Activated CD8-positive, alpha-beta T cell treated with anti-CD3 and anti-CD28 coated beads for 36 hours (primary cell): ENCODE measurements around the gene CTXND1. TPM values are rescaled to one million over a fixed set of nuclear protein-coding genes. Genes with fewer than 3 reads are reported as not detected.

Experiments used
- ATAC-seq: fragments of 200-7000 bp; cut with Tn5 transposase; one replicate; pipeline ENCODE4 v1.10.0; 2021; ENCODE audit warnings: mild to moderate bottlenecking, moderate library complexity
- CTCF ChIA-PET: fragments of 350-600 bp; sonication (Branson Sonifier 250); formaldehyde crosslinking; loops from one replicate; lab custom pipeline; 2021; ENCODE audit warnings: antibody characterized with exemption; lab: Charles Lee
- POLR2A ChIA-PET: fragments of 350-600 bp; sonication (Branson Sonifier 250); formaldehyde crosslinking; loops from one replicate; lab custom pipeline; 2021; ENCODE audit warnings: antibody characterized with exemption; lab: Charles Lee
- DNase-seq: peaks from one replicate; pipeline ENCODE4 v3.0.0-alpha.2; 2020
- H3K27ac Mint-ChIP-seq: one replicate; pipeline ENCODE4 v1.8.0; 2021; ENCODE audit warnings: mild to moderate bottlenecking, mixed read lengths
- H3K27me3 Mint-ChIP-seq: one replicate; pipeline ENCODE4 v1.8.0; 2021; ENCODE audit warnings: mixed read lengths
- H3K36me3 Mint-ChIP-seq: one replicate; pipeline ENCODE4 v1.8.0; 2021; ENCODE audit warnings: low read depth, mixed read lengths
- H3K4me1 Mint-ChIP-seq: one replicate; pipeline ENCODE4 v1.8.0; 2021; ENCODE audit warnings: low read depth, mixed read lengths
- H3K4me3 Mint-ChIP-seq: one replicate; pipeline ENCODE4 v1.8.0; 2021; ENCODE audit warnings: mild to moderate bottlenecking, moderate library complexity, mixed read lengths
- H3K9me3 Mint-ChIP-seq: one replicate; pipeline ENCODE4 v1.8.0; 2021; ENCODE audit warnings: mixed read lengths
- intact Hi-C: fragments of 100-400 bp; cut with micrococcal nuclease; formaldehyde crosslinking; loops from one replicate; pipeline ENCODE4 v1.10.0; 2022
- total RNA-seq, 2 experiments: library from RNA; stranded (reverse); gene quantifications; one replicate each; pipeline ENCODE4 v1.2.3, GENCODE V29; 2021
- TF ChIP-seq, protein P1 (sequence below): fragments of 200-600 bp; IDR thresholded peaks from one replicate; pipeline ENCODE4 v1.8.0; 2022; ENCODE audit warnings: antibody characterized with exemption, mild to moderate bottlenecking

The CTXND1 gene
- total RNA-seq, 2 experiments from 2014 or later = not detected

DNA sequence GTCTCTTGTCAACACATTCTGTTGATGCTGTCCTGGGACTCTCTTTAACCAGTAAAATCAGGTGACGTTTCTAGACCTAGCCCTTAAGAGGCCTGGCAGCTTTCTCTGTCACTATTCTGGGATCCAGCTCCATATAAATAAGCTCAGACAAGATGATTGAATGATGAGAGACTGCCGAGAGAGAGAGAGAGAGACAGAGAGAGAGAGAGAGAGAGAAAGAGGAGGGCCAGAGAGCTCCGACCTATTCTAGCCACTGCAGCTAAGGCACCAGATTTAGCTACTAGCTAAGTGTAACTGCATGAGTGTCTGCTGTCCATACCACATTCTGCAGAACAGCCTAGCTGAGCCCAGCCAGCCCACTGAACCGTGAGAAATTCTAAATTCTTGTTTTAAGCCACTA lies 36.1 kb upstream of the CTXND1 start:
- TF ChIP-seq, protein P1, sequence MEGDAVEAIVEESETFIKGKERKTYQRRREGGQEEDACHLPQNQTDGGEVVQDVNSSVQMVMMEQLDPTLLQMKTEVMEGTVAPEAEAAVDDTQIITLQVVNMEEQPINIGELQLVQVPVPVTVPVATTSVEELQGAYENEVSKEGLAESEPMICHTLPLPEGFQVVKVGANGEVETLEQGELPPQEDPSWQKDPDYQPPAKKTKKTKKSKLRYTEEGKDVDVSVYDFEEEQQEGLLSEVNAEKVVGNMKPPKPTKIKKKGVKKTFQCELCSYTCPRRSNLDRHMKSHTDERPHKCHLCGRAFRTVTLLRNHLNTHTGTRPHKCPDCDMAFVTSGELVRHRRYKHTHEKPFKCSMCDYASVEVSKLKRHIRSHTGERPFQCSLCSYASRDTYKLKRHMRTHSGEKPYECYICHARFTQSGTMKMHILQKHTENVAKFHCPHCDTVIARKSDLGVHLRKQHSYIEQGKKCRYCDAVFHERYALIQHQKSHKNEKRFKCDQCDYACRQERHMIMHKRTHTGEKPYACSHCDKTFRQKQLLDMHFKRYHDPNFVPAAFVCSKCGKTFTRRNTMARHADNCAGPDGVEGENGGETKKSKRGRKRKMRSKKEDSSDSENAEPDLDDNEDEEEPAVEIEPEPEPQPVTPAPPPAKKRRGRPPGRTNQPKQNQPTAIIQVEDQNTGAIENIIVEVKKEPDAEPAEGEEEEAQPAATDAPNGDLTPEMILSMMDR = no peak
- H3K4me3 Mint-ChIP-seq = no peak overlapping the region
- H3K27me3 Mint-ChIP-seq = peaks cover 12% of the 10 kb centered on the region
- ChIA-PET CTCF (no interaction called here), POLR2A (no interaction called here)
- no peak overlapping the region for H3K27ac Mint-ChIP-seq
- H3K4me1 Mint-ChIP-seq = peaks cover 7% of the 10 kb centered on the region
- no peaks in the 10 kb centered on the region for H3K9me3 Mint-ChIP-seq
- H3K36me3 Mint-ChIP-seq = no peaks in the 10 kb centered on the region
- ATAC-seq (no peak), DNase-seq (no peak)
- intact Hi-C loops = no loop called here

DNA sequence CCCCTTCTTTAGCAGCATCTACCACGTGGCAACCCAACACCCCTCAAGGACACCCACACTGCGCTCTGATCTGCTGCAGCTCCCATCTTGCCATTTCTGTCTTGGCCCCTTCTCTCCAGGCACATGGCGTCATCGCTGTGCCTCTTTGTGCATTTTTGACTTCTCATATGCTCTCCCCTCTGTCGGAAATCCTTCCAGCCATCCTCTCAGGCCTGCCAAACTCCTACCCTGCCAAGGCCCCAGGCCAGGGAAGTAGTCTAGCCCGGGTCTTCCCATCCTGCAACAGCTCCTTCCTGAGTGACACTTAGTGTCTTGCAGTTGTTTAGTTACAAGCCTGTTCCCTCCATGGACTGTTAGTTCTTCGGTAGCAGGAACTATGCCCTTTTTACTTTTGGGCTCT lies 34.0 kb upstream of the CTXND1 start:
- Mint-ChIP-seq H3K27ac (no peak overlapping the region), H3K36me3 (no peaks in the 10 kb centered on the region), H3K9me3 (no peaks in the 10 kb centered on the region), H3K27me3 (peaks cover 12% of the 10 kb centered on the region), H3K4me3 (no peak overlapping the region), H3K4me1 (peaks cover 7% of the 10 kb centered on the region)
- ATAC-seq = no peak
- ChIA-PET CTCF (no interaction called here), POLR2A (no interaction called here)
- no peak for DNase-seq
- intact Hi-C loops = no loop called here
- TF ChIP-seq, protein P1 = no peak

DNA sequence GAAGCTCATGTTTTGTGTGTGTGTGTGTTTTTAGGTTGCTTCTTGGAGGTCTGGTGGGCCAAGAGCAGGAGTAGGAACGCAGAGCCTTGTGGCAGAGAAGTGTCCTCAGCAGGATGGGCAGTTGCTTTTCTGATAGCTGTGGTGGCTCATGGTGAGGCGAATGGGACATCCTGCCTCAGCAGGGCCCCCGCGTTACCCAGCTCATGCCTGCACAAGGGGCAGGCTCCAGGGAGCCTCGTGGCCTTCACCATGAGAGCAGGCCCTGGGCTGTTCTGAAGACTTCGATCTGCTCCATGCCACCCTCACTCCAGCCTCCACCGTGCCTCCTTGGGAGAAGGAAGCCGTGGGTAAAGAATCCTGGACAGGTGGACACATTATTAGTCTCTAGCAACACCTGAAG lies 33.4 kb upstream of the CTXND1 start:
- H3K36me3 Mint-ChIP-seq = no peaks in the 10 kb centered on the region
- DNase-seq (no peak), ATAC-seq (no peak)
- intact Hi-C loops = no loop called here
- peaks cover 12% of the 10 kb centered on the region for H3K27me3 Mint-ChIP-seq
- TF ChIP-seq, protein P1 = no peak
- ChIA-PET POLR2A (no interaction called here), CTCF (no interaction called here)
- H3K9me3 Mint-ChIP-seq = no peaks in the 10 kb centered on the region
- H3K4me1 Mint-ChIP-seq = peaks cover 4% of the 10 kb centered on the region
- H3K27ac Mint-ChIP-seq = no peak overlapping the region
- H3K4me3 Mint-ChIP-seq = no peak overlapping the region

DNA sequence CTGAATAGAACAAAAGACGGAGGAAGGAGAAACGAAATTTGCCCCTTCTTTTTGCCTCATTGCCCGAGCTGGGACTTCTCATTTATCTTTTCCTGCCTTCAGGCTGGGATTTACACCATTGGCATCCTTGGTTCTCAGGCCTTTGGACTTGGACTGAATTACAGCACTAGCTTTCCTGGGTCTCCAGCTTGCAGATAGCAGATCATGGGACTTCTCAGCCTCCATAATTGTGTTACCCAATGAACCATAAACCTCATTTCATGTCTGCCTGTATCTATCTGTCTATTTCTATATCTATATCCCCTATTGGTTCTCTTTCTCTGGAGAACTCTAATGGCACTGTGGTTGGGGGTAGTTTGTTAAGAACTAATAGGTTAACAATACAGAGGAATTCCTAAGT lies 31.5 kb upstream of the CTXND1 start:
- no peaks in the 10 kb centered on the region for H3K4me1 Mint-ChIP-seq
- no peak overlapping the region for H3K27ac Mint-ChIP-seq
- intact Hi-C loops = no loop called here
- no peaks in the 10 kb centered on the region for H3K9me3 Mint-ChIP-seq
- no peak overlapping the region for H3K4me3 Mint-ChIP-seq
- no peaks in the 10 kb centered on the region for H3K36me3 Mint-ChIP-seq
- no peak for DNase-seq
- ChIA-PET CTCF (no interaction called here), POLR2A (no interaction called here)
- TF ChIP-seq, protein P1 = no peak
- ATAC-seq = no peak
- peaks cover 10% of the 10 kb centered on the region for H3K27me3 Mint-ChIP-seq

DNA sequence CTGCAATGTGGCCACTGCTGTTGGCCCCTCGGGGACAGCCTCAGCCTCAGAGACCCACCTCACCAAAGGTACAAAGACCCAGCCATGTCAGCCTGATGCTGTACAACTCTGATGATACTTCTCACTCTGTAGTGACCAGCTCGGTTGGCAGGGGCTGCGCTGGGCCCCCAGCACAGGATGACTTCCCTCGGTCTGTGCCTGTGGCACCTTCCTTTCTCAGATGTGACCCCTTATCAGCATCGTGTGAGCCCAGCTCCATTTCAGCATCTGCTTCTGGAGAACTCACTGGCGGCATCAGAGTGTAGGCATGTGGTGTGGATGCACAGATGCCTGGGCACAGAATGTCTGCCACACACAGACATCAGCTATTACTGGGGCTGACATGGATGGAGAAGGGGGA lies 25.1 kb upstream of the CTXND1 start:
- no peak for DNase-seq
- Mint-ChIP-seq H3K4me1 (no peaks in the 10 kb centered on the region), H3K9me3 (no peaks in the 10 kb centered on the region), H3K36me3 (no peaks in the 10 kb centered on the region), H3K27me3 (peaks cover 8% of the 10 kb centered on the region), H3K4me3 (no peak overlapping the region), H3K27ac (no peak overlapping the region)
- no peak for ATAC-seq
- CTCF ChIA-PET = no interaction called here
- intact Hi-C loops = no loop called here
- TF ChIP-seq, protein P1 = no peak
- POLR2A ChIA-PET = no interaction called here
